Ovary (tissue), 9 donors: ENCODE data around the gene SWAP70. TPM values are rescaled to one million over a fixed set of nuclear protein-coding genes. Genes with fewer than 3 reads are reported as not detected.

Experiments
- DNase-seq, 5 donors: peaks; one replicate each; pipeline ENCODE4 v3.0.0-alpha.2; 2019 to 2020
- H3K27ac ChIP-seq, 2 donors: fragments of 200-600 bp; one replicate each; pipeline versions ENCODE4 v1.5.1 to v1.8.0; 2019 to 2022
- H3K27me3 ChIP-seq: fragments of 200-600 bp; one replicate; pipeline ENCODE4 v1.8.0; 2022
- H3K36me3 ChIP-seq: fragments of 200-600 bp; sonication (generic); one replicate; pipeline ENCODE4 v1.5.1; 2019
- H3K4me1 ChIP-seq: one replicate; pipeline ENCODE4 v1.8.1; 2013; ENCODE audit warnings: mild to moderate bottlenecking, moderate library complexity; ENCODE audit not compliant: insufficient read depth
- H3K4me3 ChIP-seq: fragments of 200-600 bp; sonication (generic); one replicate; pipeline ENCODE4 v1.5.1; 2017
- H3K9me3 ChIP-seq, 2 donors: fragments of 200-600 bp in 1 of 2; sonication (generic) in 1 of 2; one replicate each; pipeline versions ENCODE4 v1.5.1 to v1.8.1; 2013 to 2019; ENCODE audit warnings: mild to moderate bottlenecking in 1 of 2, moderate library complexity in 1 of 2
- EP300 ChIP-seq: sonication (generic); formaldehyde crosslinking; IDR thresholded peaks from one replicate; pipeline ENCODE4 v1.6.1; 2017; ENCODE audit warnings: antibody characterized with exemption
- POLR2A ChIP-seq: fragments of 450-650 bp; IDR thresholded peaks from one replicate; pipeline ENCODE4 v1.6.1; 2017; ENCODE audit warnings: antibody characterized with exemption, mild to moderate bottlenecking, moderate library complexity
- WGBS, 3 donors: extraction: QIAGEN DNeasy Blood & Tissue Kit in 1 of 3; methylation state at CpG; one replicate each; pipeline versions ENCODE4 v1.1.5 to v1.1.7; 2013 to 2017; 5-methylcytosine and 5-hydroxymethylcytosine counted together
- intact Hi-C, 4 donors: fragments of 100-400 bp; cut with DNase I; formaldehyde crosslinking; loops; one replicate each; pipeline versions ENCODE4 v1.11.0 to v1.15.1; 2022 to 2023
- polyA plus RNA-seq, 2 donors: library from polyadenylated mRNA; stranded (reverse); fragments of 200-250 nt in 1 of 2; fragments of 350-450 nt in 1 of 2; fragmentation: Illumina TruSeq in 1 of 2; extraction: RNeasy Lipid Tissue Mini Kit (QIAGEN cat#74804) in 1 of 2; gene quantifications; one replicate each; pipeline ENCODE4 v1.2.3, GENCODE V29; 2013 to 2014
- total RNA-seq, 7 donors: library from RNA; depleted of rRNA in 2 of 7; stranded (reverse); fragments of >200 nt in 2 of 7; fragmentation: NEBNext Ultra II Directional in 3 of 7; extraction: Animal tissue kit (Norgen Biotek cat#: 25700) in 3 of 7; gene quantifications; one replicate each; pipeline versions ENCODE4 v1.1.0 to v1.2.4, GENCODE V29; 2016 to 2023
- TF ChIP-seq, protein P1 (sequence below), 3 donors: fragments of 450-650 bp in 2 of 3; fragments of 200-600 bp in 1 of 3; IDR thresholded peaks; one replicate each; pipeline versions ENCODE4 v1.5.1 to v1.8.0; 2016 to 2022; ENCODE audit warnings: antibody characterized with exemption in 3 of 3, mild to moderate bottlenecking in 1 of 3
- donor health status: DM: no; HTN: no; CAD: no; lungs with moderate emphysema.
- donor health status: DM: no; HTN: no; CAD: no.
- donor health status: Bipolar disorder and iron deficiency.
- donor health status: DM: yes; HTN: yes; CAD: no.
- donor health status: DM: no; HTN: no; CAD: no.
- donor health status: DM: yes; HTN: yes; CAD: no.

Gene SWAP70
- total and polyA plus RNA-seq, 9 donors = 14.1 to 23.7 (median 19.8) TPM

DNA sequence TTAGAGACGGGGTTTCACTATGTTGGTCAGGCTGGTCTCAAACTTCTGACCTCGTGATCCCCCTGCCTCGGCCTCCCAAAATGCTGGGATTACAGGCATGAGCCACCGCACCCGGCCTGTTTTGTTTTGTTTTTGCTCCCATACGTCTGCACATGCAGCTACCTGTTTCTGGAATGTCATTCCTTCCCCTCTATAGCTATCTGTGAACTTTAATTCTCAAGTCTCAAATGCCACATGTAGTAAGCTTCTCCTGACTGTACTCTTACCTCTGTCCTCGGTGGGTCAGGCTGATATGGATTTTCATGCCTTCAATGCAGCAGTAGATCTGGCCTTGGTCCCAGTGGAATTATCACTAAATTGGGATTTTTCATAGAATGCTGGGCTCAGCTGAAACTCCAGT lies 12.4 kb upstream of the SWAP70 start:
- 76 to 82% (median 79%) methylated on average over 7 of the region's 7 CpGs for WGBS, 3 donors
- no peak overlapping the region for H3K4me3 ChIP-seq
- H3K27me3 ChIP-seq = no peaks in the 10 kb centered on the region
- no peak for DNase-seq
- TF ChIP-seq EP300 (no peak), POLR2A (no peak)
- TF ChIP-seq, protein P1, sequence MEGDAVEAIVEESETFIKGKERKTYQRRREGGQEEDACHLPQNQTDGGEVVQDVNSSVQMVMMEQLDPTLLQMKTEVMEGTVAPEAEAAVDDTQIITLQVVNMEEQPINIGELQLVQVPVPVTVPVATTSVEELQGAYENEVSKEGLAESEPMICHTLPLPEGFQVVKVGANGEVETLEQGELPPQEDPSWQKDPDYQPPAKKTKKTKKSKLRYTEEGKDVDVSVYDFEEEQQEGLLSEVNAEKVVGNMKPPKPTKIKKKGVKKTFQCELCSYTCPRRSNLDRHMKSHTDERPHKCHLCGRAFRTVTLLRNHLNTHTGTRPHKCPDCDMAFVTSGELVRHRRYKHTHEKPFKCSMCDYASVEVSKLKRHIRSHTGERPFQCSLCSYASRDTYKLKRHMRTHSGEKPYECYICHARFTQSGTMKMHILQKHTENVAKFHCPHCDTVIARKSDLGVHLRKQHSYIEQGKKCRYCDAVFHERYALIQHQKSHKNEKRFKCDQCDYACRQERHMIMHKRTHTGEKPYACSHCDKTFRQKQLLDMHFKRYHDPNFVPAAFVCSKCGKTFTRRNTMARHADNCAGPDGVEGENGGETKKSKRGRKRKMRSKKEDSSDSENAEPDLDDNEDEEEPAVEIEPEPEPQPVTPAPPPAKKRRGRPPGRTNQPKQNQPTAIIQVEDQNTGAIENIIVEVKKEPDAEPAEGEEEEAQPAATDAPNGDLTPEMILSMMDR (IDR thresholded peaks at IDR 0.05) = no peak
- intact Hi-C loops = loop anchor here in 1 of 4 donors (10.0 kb wide), 1 partner anchor 83 kb away; no protein-coding TSS in a partner anchor
- H3K9me3 ChIP-seq = no peaks in the 10 kb centered on the region
- no peaks in the 10 kb centered on the region for H3K4me1 ChIP-seq
- no peak overlapping the region for H3K27ac ChIP-seq
- no peaks in the 10 kb centered on the region for H3K36me3 ChIP-seq

DNA sequence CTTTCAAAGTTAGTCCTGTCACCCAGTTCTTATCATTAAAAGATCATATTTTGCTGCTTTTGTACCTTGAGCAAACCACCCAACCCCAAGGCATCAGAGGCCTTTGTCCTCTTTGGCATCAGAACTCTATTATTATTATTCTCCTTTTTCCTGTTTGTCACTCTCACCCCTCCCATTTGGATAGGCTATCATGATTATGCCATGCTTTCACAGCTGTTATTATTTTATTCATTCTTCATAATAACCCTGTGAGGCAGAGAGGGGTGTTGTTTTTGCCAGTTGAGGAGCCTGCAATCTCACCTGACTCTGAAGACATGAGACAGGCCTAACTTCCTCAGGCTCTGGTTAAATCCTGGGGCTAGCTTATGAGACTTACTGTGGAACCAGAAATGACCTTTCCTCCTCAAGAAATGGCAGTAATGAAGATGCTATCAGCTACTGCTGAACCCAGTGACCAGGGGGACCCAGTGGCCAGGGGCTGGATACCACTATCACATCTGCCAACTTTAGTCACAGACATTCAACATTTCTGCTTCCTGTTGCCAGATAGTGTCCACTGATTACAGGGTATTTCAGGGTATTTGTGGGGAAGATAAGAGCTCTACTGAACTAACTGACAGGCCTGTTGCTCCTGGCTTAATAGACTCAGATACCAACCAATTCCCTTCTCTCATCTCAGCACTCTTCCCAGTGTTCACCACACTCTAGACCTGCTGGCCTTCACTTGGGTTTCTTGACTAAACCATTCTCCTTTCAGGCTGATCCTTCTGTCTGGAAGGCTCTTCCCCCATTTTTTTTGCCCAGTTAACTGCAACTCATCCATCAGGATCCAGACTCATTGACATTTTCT lies 11.8 kb upstream of the SWAP70 start:
- TF ChIP-seq, protein P1 (IDR thresholded peaks at IDR 0.05) = no peak
- TF ChIP-seq POLR2A = no peak
- no peak for TF ChIP-seq EP300
- Histone ChIP-seq H3K9me3 (no peaks in the 10 kb centered on the region), H3K4me1 (no peaks in the 10 kb centered on the region), H3K4me3 (no peak overlapping the region), H3K36me3 (no peaks in the 10 kb centered on the region), H3K27ac (no peak overlapping the region), H3K27me3 (no peaks in the 10 kb centered on the region)
- no peak for DNase-seq
- intact Hi-C loops = loop anchor here in 1 of 4 donors (10.0 kb wide), 1 partner anchor 83 kb away; no protein-coding TSS in a partner anchor

DNA sequence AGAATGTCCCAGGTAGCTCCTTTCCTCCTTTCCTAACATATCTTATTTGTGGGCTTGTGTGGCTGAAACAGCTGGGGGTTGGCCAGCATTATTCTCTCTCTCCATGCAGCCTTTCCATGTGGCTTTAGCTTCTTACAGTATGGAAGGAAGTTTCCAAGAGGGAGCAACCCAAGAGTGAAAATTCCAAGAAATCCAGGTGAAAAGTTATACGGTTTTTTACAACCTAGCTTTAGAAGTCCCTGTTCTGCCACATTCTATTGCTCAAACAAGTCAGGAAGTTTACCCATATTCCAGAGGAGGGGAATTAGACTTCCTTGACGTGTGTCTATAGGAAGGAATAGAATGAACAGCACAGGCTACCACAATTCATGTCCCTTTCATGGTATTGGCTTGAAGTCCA lies 10.0 kb upstream of the SWAP70 start:
- no peak for DNase-seq
- no peak overlapping the region for H3K4me3 ChIP-seq
- H3K9me3 ChIP-seq = no peaks in the 10 kb centered on the region
- intact Hi-C loops = loop anchor here in 1 of 4 donors (10.0 kb wide), 1 partner anchor 81 kb away; no protein-coding TSS in a partner anchor
- no peaks in the 10 kb centered on the region for H3K36me3 ChIP-seq
- no peak overlapping the region for H3K27ac ChIP-seq
- 79 to 85% (median 80%) methylated on average over 2 of the region's 2 CpGs for WGBS, 3 donors
- TF ChIP-seq, protein P1 (IDR thresholded peaks at IDR 0.05) = no peak
- TF ChIP-seq POLR2A (no peak), EP300 (no peak)
- no peaks in the 10 kb centered on the region for H3K4me1 ChIP-seq
- no peaks in the 10 kb centered on the region for H3K27me3 ChIP-seq

DNA sequence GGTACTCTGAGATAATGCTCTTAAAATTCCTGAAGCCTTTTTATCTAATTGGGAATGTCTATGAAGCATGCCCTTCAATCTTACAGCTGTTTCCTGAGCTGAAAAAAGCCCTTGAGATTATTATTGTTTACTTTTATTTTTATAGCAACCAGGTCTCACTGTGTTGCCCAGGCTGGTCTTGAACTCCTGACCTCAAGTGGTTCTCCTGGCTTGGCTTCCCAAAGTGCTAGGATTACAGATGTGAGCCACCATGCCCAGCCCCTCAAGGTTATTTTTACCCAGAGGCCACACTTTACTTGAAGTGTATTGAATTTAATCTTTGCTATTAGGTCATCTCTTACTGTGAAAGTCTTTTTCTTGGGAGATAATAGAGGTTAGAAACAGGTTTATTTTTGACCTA lies 7.0 kb upstream of the SWAP70 start:
- no peak for DNase-seq
- Histone ChIP-seq H3K27ac (no peak overlapping the region), H3K9me3 (no peaks in the 10 kb centered on the region), H3K36me3 (no peaks in the 10 kb centered on the region), H3K4me1 (no peaks in the 10 kb centered on the region), H3K4me3 (no peak overlapping the region), H3K27me3 (no peaks in the 10 kb centered on the region)
- intact Hi-C loops = loop anchor here in 1 of 4 donors (10.0 kb wide), 1 partner anchor 78 kb away; no protein-coding TSS in a partner anchor
- TF ChIP-seq, protein P1 (IDR thresholded peaks at IDR 0.05) = no peak
- TF ChIP-seq POLR2A = no peak
- TF ChIP-seq EP300 = no peak
